Measurements from ENCODE around the gene GALK1.
A peak's percentile ranks its signal among the peaks of the same experiment; 100 is the strongest.
"Not testable (repeated sequence)": the region's sequence is repeated elsewhere in the genome, so short reads cannot be mapped to it uniquely, and the experiment has no call there.

GALK1 gene

GRCh38 chr17:75764711-75765421, at the start of gene GALK1:
Gene GALK1 (minus strand): TSS chr17:75765192. CDS start chr17:75765136, 56 bp downstream.
- no peak for TF ChIP-seq Cebpa-rat (IDR thresholded peaks at IDR 0.05)
- peak within 1 kb of the TSS; percentile 65 to 77 (median 68) for H3K4me3 ChIP-seq
- H3K36me3 ChIP-seq, result peaks cover 0 to 7% (median 2%) of the 10 kb centered on the region in 11 experiments; a peak in 3 of 22 replicates
- peak within 1 kb of the TSS; percentile 72 to 86 (median 81) for H3K9ac ChIP-seq
- H4K20me1 ChIP-seq, result peaks cover 0 to 6% (median 0%) of the 10 kb centered on the region in 11 experiments; a peak in 1 of 22 replicates
- H3K4me2 ChIP-seq, result peak within 1 kb of the TSS; percentile 88 to 100 (median 98)
- H3K4me1 ChIP-seq, result peaks cover 18 to 33% (median 26%) of the 10 kb centered on the region in 10 experiments
- H3K27me3 ChIP-seq, result no peaks in the 10 kb centered on the region
- peak within 1 kb of the TSS; percentile 63 to 86 (median 79) for H3K27ac ChIP-seq
- H3K9me3 ChIP-seq (replicated peaks in 1 of 11), result no peaks in the 10 kb centered on the region

GRCh38 chr17:75814021-75814395, 49.0 kb upstream of the GALK1 start:
- Histone ChIP-seq H3K4me2 (no peak overlapping the region), H3K9me3 (replicated peaks in 1 of 11) (no peaks in the 10 kb centered on the region), H3K27me3 (no peaks in the 10 kb centered on the region), H3K4me1 (peaks cover 0 to 7% (median 6%) of the 10 kb centered on the region in 10 experiments; a peak in 14 of 20 replicates), H4K20me1 (peaks cover 9 to 83% (median 20%) of the 10 kb centered on the region in 11 experiments; a peak in 19 of 22 replicates), H3K27ac (no peak overlapping the region), H3K4me3 (no peak overlapping the region), H3K36me3 (peaks cover 95 to 100% (median 99%) of the 10 kb centered on the region in 11 experiments), H3K9ac (no peak overlapping the region)
- no peak for TF ChIP-seq Cebpa-rat (IDR thresholded peaks at IDR 0.05)

GRCh38 chr17:75813081-75814020, 48.4 kb upstream of the GALK1 start:
- H3K4me1 ChIP-seq, result peaks cover 5 to 13% (median 11%) of the 10 kb centered on the region in 10 experiments
- H3K27ac ChIP-seq, result no peak overlapping the region
- peak overlapping the region in 1 of 11 experiments; percentile 13; a peak in 1 of 22 replicates for H3K9ac ChIP-seq
- no peak overlapping the region for H3K4me2 ChIP-seq
- H3K36me3 ChIP-seq, result peaks cover 89 to 93% (median 92%) of the 10 kb centered on the region in 11 experiments
- no peaks in the 10 kb centered on the region for H3K27me3 ChIP-seq
- TF ChIP-seq Cebpa-rat (IDR thresholded peaks at IDR 0.05), result no peak
- no peak overlapping the region for H3K4me3 ChIP-seq
- H4K20me1 ChIP-seq, result peaks cover 13 to 82% (median 24%) of the 10 kb centered on the region in 11 experiments; a peak in 20 of 22 replicates
- no peaks in the 10 kb centered on the region for H3K9me3 ChIP-seq (replicated peaks in 1 of 11)

DNA sequence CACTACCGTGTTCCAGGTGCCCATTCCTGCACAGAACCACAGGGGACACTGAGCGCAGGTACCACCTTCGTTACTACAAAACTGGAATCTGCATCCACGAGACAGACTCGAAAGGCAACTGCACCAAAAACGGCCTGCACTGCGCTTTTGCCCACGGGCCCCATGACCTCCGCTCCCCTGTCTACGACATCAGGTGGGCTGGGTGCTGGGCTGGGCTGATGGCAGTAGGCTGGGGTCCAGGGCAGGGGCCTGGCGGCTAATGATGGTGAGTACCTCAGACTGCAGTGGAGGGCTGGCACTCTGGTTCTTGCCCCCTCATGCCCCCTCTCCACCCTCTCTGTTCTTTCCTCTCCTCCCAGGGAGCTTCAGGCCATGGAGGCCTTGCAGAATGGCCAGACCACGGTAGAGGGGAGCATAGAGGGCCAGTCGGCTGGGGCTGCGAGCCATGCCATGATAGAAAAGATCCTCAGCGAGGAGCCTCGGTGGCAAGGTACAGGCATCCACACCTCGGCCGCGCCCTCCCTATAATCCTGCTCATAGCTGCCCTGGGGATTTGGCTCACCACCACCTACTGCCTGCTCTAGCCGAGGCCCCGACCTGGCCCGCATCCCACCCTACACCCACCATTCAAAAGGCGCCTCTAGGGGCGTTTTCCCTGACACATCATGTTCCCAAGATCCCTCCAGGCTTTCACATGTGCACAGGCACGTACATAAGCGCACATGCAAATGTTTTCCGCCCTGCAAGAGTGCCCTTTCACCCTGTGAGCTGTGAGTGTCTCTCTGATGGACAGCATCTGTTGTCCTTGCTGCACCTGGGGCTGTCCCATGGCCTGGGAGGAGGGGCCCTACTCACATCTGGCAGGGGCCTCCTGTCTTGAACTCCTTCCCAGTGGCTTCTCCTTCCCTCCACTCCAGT, 47.4 kb upstream of the GALK1 start:
- TF ChIP-seq Cebpa-rat (IDR thresholded peaks at IDR 0.05), result no peak
- Histone ChIP-seq H3K36me3 (peaks cover 79 to 92% (median 82%) of the 10 kb centered on the region in 11 experiments), H3K27ac (no peak overlapping the region), H3K9me3 (replicated peaks in 1 of 11) (no peaks in the 10 kb centered on the region), H3K4me1 (peaks cover 15 to 23% (median 21%) of the 10 kb centered on the region in 10 experiments), H3K4me2 (no peak overlapping the region), H3K27me3 (no peaks in the 10 kb centered on the region), H3K9ac (0 out of 22 replicates have a peak overlapping the region, but pooled peaks of 1 of the 11 experiments have one; percentile 13), H4K20me1 (peaks cover 23 to 85% (median 32%) of the 10 kb centered on the region in 11 experiments; a peak in 20 of 22 replicates), H3K4me3 (no peak overlapping the region)

DNA sequence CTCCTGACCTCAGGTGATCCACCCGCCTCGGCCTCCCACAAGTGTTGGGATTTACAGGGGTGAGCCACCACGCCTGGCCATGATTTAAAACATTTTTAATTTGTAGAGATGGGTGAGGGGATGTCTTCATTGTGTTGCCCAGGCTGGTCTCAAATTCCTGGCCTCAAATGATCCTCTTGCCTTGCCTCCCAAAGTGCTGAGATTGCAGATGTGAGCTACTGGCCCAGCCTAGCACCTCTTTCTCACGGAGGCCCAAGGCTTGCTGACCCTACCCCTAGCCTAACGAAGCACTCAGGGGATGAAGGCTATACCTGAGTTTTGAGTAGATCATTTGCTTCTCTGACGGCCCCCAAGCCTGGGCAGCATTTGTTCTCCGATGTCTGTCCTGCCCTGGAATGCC, 46.2 kb upstream of the GALK1 start:
- H3K27ac ChIP-seq, result no peak overlapping the region
- H3K4me1 ChIP-seq, result peaks cover 16 to 34% (median 24%) of the 10 kb centered on the region in 10 experiments
- no peak overlapping the region for H3K4me3 ChIP-seq
- H3K27me3 ChIP-seq, result no peaks in the 10 kb centered on the region
- no peaks in the 10 kb centered on the region for H3K9me3 ChIP-seq (replicated peaks in 1 of 11)
- H3K4me2 ChIP-seq, result no peak overlapping the region
- peaks cover 67 to 84% (median 70%) of the 10 kb centered on the region in 11 experiments for H3K36me3 ChIP-seq
- no peak overlapping the region; a peak in 2 of 22 replicates for H3K9ac ChIP-seq
- peaks cover 31 to 85% (median 44%) of the 10 kb centered on the region in 11 experiments; a peak in 20 of 22 replicates for H4K20me1 ChIP-seq
- no peak for TF ChIP-seq Cebpa-rat (IDR thresholded peaks at IDR 0.05)

GRCh38 chr17:75810756-75811155, 45.8 kb upstream of the GALK1 start:
- not testable (repeated sequence) for H3K4me2 ChIP-seq; H3K27me3 ChIP-seq; H3K4me3 ChIP-seq; H3K9me3 ChIP-seq (replicated peaks in 1 of 11); H3K27ac ChIP-seq; H3K9ac ChIP-seq
- Histone ChIP-seq H3K36me3 (peaks cover 63 to 83% (median 66%) of the 10 kb centered on the region in 11 experiments), H3K4me1 (peaks cover 16 to 39% (median 24%) of the 10 kb centered on the region in 10 experiments), H4K20me1 (peaks cover 31 to 87% (median 44%) of the 10 kb centered on the region in 11 experiments; a peak in 20 of 22 replicates)

- H3K4me2 ChIP-seq, result no peak overlapping the region
- H3K27ac ChIP-seq, result no peak overlapping the region
- peaks cover 16 to 42% (median 24%) of the 10 kb centered on the region in 10 experiments for H3K4me1 ChIP-seq
- peaks cover 35 to 89% (median 47%) of the 10 kb centered on the region in 11 experiments; a peak in 20 of 22 replicates for H4K20me1 ChIP-seq
- peaks cover 58 to 78% (median 61%) of the 10 kb centered on the region in 11 experiments for H3K36me3 ChIP-seq
- no peak for TF ChIP-seq Cebpa-rat (IDR thresholded peaks at IDR 0.05)
- H3K4me3 ChIP-seq, result no peak overlapping the region
- peak overlapping the region in 1 of 11 experiments; percentile 26; a peak in 1 of 22 replicates for H3K9ac ChIP-seq
- no peaks in the 10 kb centered on the region for H3K9me3 ChIP-seq (replicated peaks in 1 of 11)
- no peaks in the 10 kb centered on the region for H3K27me3 ChIP-seq
These were observed 45.2 kb upstream of the GALK1 start for GRCh38 chr17:75810216-75810615.

DNA sequence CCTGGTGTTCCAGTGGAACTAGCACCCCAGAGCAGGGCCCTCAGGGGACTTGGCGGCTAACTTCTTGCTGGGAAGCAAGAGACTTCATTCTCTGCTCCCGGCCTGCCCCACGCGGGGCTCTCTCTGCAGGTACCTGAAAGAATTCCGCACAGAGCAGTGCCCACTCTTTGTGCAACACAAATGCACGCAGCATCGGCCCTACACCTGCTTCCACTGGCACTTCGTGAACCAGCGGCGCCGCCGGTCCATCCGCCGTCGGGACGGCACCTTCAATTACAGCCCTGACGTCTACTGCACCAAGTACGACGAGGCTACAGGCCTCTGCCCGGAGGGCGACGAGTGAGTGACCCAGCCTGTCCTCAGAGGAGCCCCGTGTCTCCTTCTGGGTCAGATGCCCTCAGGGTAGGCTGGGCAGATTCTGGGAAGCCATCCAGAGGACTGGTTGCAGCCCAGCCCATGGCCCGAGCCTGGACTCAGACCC, 44.7 kb upstream of the GALK1 start:
- H3K4me2 ChIP-seq, result peak overlapping the region in 8 of 11 experiments; percentile 10 to 61 (median 33); a peak in 6 of 22 replicates
- peak overlapping the region in 3 of 11 experiments; percentile 23 to 32 (median 29); a peak in 4 of 22 replicates for H3K9ac ChIP-seq
- H3K27ac ChIP-seq, result peak overlapping the region in 6 of 11 experiments; percentile 14 to 43 (median 22); a peak in 4 of 22 replicates
- H4K20me1 ChIP-seq, result peaks cover 36 to 84% (median 50%) of the 10 kb centered on the region in 11 experiments; a peak in 20 of 22 replicates
- peaks cover 53 to 75% (median 56%) of the 10 kb centered on the region in 11 experiments for H3K36me3 ChIP-seq
- no peaks in the 10 kb centered on the region for H3K9me3 ChIP-seq (replicated peaks in 1 of 11)
- H3K27me3 ChIP-seq, result no peaks in the 10 kb centered on the region
- H3K4me1 ChIP-seq, result peaks cover 16 to 42% (median 24%) of the 10 kb centered on the region in 10 experiments
- TF ChIP-seq Cebpa-rat (IDR thresholded peaks at IDR 0.05), result no peak
- H3K4me3 ChIP-seq, result no peak overlapping the region
